HG03457 (cell line): ENCODE results near the gene MARCHF11.

Experiments used
- ATAC-seq: cut with Tn5 transposase; IDR thresholded peaks from one replicate; pipeline ENCODE4 v1.9.1; 2021; ENCODE audit warnings: moderate number of reproducible peaks; ENCODE audit not compliant: unreplicated experiment

Gene MARCHF11

DNA sequence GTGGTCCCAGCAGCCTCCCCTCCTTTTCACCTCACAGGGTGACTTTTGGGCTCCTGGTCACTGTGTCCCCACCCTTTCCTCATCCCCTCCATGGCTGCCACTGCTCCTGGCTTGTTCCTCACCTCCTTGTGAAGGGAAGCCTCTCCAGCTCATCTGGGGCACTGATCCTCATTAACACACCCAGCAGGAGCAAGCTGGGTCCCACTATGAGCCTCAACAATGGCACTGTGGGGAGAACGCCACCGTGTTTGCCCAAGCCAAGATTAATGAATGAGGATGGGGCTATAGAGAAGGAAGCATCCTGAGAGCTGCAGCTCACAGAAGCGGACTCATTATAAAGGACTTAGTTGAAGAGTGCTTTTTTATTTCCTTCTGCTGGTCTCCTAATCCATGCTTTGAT, 118.4 kb downstream of the MARCHF11 start:
- no peak for ATAC-seq

- ATAC-seq = no peak
These were observed 122.3 kb downstream of the MARCHF11 start for GRCh38 chr5:16057277-16057676.

- no peak for ATAC-seq
These were observed 128.3 kb downstream of the MARCHF11 start for GRCh38 chr5:16051246-16051755.

- ATAC-seq = no peak
These were observed 129.2 kb downstream of the MARCHF11 start for GRCh38 chr5:16050414-16050813.

DNA sequence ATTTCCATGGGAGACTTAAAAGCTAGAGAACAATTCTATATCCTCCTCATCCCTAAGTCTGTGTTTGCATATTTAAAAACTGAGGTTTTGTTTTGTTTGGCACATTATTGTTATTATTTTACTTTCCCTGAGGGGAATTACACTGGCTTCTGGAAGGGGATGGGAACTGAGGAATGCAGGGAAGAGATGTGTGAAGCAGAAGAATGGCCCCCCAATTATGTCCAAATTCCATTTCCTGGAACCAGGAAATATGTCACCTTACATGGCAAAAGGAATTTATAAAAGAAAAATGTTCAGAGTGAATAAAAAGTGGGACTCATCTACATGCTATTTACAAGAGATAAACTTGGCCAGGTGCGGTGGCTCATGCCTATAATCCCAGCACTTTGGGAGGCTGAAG, 129.8 kb downstream of the MARCHF11 start:
- no peak for ATAC-seq

DNA sequence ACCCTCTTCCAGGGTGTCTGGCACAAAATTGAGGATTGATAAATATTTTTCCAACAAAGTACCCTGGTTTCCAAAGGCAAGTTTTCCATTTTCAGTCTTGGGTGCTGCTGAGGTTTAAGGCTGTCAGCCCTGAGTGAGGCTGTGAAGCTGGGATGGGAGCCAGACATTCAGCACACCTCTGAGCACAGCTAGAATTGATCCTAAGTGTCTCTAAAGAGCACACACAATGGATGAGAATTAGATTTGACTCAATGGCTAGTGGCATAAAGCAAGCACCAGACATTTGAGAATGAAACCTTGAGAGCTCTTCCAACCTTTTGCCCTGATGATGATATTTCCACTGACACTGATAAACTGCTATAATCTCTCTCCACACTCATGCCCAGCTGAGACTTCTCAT, 131.5 kb downstream of the MARCHF11 start:
- ATAC-seq = no peak

GRCh38 chr5:16043349-16043965, 136.1 kb downstream of the MARCHF11 start:
- no peak for ATAC-seq

DNA sequence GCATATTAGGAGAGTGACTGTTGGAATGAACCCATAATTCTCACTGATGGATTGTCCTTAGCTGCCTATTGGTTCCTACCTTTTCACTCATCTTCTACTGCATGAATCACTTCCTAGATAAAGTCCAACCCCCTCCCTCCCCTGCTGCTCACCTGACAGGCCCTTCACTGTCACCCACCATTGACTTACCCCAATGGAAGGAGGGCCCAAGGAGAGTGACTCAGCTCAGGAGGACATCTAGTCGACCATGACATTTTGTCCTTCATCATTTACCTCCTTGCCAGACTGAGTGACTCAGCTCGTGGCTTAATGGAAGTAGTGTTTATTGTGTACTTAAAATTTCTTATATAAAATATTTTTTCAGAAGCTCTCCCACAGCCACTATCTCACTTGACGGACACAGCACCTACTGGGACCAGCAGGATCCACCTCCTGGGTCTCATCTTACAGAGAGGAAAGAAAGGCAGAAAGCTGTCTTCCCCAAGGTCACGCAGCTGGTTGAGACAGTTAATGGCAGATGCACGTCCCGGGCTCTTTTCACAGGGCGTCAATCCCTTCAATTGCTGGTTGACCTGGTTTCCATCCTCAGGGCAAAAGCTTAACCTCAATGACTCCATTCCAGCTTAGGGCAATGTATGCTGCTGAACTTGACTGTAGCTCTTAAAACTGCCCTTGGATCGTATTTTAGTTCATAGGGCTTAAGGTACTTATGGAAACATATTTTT, 142.3 kb downstream of the MARCHF11 start:
- no peak for ATAC-seq

DNA sequence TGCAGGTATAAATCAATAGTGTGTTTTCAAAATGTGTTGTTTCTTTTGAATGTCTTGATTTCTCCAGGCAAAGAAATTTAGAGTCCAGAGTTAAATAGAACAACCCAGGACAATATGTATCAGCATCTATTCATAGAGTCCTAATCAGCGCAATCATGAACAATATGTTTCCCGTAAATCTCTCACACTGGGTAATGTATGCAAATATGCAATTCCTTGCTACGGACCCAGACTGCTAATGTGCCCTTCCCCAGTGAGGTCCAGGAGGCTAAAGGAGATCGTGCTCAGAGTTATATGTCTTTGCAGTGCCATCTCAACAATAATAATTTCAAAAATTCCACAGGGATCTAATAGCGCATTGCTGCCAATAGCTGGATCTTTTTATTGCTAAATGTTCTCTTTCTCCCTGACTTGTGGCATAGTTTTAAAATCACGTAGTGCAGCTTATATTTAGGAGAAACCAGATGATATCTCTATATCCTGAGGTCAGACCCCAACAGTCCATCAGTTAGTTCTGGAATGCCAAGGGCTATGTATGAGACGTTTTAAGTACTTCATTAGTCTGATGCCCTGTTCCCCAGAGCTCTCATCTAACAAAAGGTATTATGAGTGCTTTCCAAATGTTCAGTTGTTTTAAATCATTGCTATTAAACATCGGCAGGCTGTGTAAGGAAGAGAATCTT, 145.1 kb downstream of the MARCHF11 start:
- ATAC-seq = no peak

DNA sequence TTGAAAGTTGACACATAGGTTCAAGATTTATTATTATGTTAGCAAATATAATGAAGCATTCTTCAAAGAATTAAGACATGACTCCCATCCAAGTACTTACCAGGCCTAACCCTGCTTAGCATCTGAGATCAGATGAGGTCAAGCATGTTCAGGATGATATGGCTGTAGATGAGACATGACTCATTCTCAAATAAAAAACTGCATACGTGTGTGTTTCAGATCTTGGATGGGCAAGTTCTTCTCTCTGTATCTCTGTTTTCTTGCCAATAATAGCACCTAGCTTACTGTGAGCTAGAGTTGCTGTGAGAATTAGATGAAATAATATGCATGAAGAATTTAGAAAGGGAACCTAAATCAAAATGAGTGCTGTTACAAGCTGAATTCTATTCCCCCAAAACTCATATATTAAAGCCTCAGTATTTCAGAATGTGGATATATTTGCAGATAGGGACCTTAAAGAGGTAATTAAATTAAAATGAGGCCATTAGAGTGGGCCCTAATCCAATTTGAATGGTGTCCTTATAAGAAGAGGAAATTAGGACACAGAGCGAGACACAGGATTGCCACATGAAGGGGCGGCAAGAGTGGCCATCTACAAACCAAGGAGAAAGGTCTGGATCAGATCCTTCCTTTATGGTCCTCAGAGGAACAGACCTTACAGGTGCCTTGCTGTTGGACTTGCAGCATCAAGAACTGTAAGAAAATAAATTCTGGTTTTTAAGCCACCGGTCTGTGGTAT, 146.2 kb downstream of the MARCHF11 start:
- no peak for ATAC-seq

- no peak for ATAC-seq
These were observed 150.9 kb downstream of the MARCHF11 start for GRCh38 chr5:16028708-16029107.

- ATAC-seq = no peak
These were observed 153.9 kb downstream of the MARCHF11 start for GRCh38 chr5:16025681-16026080.

DNA sequence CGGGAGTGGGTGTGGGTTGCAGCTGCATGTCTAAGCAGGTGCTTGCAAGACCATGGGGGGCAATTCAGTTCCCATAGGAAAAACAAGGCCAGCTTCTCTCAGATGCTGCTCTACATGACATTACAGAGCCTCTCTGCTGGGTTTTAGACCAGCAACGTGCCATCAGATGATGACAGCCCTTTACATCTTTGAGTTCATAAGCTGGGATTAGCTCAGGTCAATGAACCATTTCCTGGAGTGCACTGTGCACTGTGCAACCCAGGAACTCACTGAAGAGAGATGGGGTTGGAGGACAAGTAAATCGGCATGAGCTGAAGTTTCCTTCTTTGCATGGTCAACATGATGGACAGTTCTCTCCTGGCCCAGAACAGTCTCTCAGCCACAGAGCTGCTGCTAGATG, 160.6 kb downstream of the MARCHF11 start:
- ATAC-seq = no peak

DNA sequence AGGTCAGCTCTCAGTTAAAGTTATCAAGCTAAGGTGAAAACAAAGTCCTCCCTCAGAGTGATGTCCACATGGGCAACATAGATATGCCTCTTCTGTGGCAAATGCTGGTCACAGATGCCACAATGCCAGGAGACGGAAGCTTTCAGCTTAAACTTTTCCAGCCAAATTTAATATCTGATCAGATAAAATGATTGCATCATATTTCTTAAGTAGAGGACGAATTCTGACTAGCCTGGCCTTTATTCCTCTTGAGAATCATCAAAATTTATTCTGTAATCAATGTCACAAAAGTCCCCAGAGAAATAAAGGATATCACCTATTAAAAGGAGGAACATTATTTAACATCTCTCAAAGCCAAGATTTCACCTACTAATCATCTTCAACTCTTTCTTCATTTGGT, 161.9 kb downstream of the MARCHF11 start:
- no peak for ATAC-seq
